Measurements from ENCODE around the gene EGR4. TPM values are rescaled to one million over a fixed set of nuclear protein-coding genes. Genes with fewer than 3 reads are reported as not detected.
A peak's percentile ranks its signal among the peaks of the same experiment; 100 is the strongest.

EGR4 gene
- total RNA-seq, 2 donors from 2014 or later, result 0.15 TPM; not detected in 1

DNA sequence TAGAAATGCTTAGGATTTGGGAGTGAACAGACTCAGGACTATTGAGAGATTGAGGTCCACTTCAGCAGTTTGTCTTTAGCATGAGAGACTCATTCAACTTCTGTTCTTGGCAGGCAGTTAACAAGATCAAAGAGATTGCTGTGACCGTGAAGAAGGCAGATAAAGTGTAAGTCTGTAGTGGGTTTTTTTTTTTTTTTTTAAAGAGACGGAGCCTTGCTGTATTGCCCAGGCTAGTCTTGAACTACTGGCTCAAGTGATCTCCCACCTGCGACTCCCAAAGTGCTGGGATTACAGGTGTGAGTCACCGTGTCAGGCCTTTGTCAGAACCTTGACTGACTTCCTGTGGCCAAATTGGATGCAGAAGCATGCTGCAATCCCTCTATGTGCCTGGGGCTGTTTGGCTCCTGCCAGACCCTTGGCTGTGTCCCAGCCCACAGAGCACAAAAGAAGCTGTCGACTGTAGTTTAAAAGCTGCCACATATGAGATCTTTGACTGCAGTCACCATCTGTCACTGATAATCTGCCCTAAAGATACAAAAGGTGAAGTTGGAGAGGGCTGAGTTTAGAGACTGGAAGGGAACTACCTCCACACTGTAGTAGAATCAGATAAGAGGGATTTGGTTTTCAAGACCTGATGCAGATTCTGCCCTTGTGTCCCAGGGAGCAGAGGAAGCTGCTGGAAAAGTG lies 49.3 kb downstream of the EGR4 start:
- peak; percentile 53 for DNase-seq
- Histone ChIP-seq H3K9ac (ENCODE audit: extremely low read depth, low read length, poor library complexity, severe bottlenecking) (no peak overlapping the region), H3K4me1 (ENCODE audit: control insufficient read depth, insufficient read depth, low read length) (peaks cover 2% of the 10 kb centered on the region), H3K27me3 (ENCODE audit: control insufficient read depth, insufficient read depth, low read length, poor library complexity, severe bottlenecking) (no peaks in the 10 kb centered on the region), H3K36me3 (ENCODE audit: control insufficient read depth, insufficient read depth, low read length) (peaks cover 93% of the 10 kb centered on the region), H3K4me3 (ENCODE audit: low read length) (no peak overlapping the region), H3K9me3 (ENCODE audit: control insufficient read depth, low read length) (no peaks in the 10 kb centered on the region), H3K27ac (ENCODE audit: low read depth, low read length) (no peak overlapping the region)
- no peaks in the 10 kb centered on the region for H3K27me3 Mint-ChIP-seq (ENCODE audit: insufficient read depth)
- TF ChIP-seq CTCF (conservative IDR thresholded peaks at IDR 0.05), result no peak
- peaks cover 78% of the 10 kb centered on the region for H3K36me3 Mint-ChIP-seq (ENCODE audit: low read depth)
- WGBS, 2 experiments (ENCODE audit: insufficient coverage in 1 of 2, insufficient read length in 1 of 2), result 80 to 83% methylated on average over 4 to 5 of the region's 5 CpGs
- H3K4me1 Mint-ChIP-seq, result peaks cover 3% of the 10 kb centered on the region
- H3K9me3 Mint-ChIP-seq, result no peaks in the 10 kb centered on the region
- no peak overlapping the region for H3K27ac Mint-ChIP-seq
- no peak overlapping the region for H3K4me3 Mint-ChIP-seq

Other genes with a start within 250 kb of the EGR4 start
- gene SFXN5, start 221.8 kb downstream of the EGR4 start, total RNA-seq, result 10 to 100 TPM; 30.7 to 32.8 TPM
- gene RAB11FIP5, start 180.6 kb downstream of the EGR4 start, total RNA-seq, result 10 to 100 TPM; 12.1 to 17.3 TPM
- not detected for gene NOTO, start 91.0 kb downstream of the EGR4 start, total RNA-seq
- gene SMYD5, start 79.3 kb downstream of the EGR4 start, total RNA-seq, result 10 to 100 TPM; 34.9 to 35.4 TPM
- gene PRADC1, start 60.3 kb downstream of the EGR4 start, total RNA-seq, result 10 to 100 TPM in 1 of 2 donors, 1 to 10 TPM in 1; 8.8 to 10.2 TPM
- gene CCT7, start 59.2 kb downstream of the EGR4 start, total RNA-seq, result 100 to 1,000 TPM; 347 to 391 TPM
- 10 to 100 TPM in 1 of 2 donors, 1 to 10 TPM in 1; 9.0 to 11.2 TPM for gene FBXO41, start 9.1 kb downstream of the EGR4 start, total RNA-seq
- 10 to 100 TPM; 52.4 to 56.1 TPM for gene ALMS1, start 92.3 kb upstream of the EGR4 start, total RNA-seq

All from endodermal cell (in vitro differentiated cells).